HepG2 (cell line): Measurements from ENCODE around the gene CHRNB2. TPM values are rescaled to one million over a fixed set of nuclear protein-coding genes. Genes with fewer than 3 reads are reported as not detected.

ENCODE experiments used
- ARHGAP35 ChIP-seq: sonication (generic); formaldehyde crosslinking; IDR thresholded peaks from 2 replicates; pipeline ENCODE4 v1.9.0; 2022; ENCODE audit warnings: mild to moderate bottlenecking, inconsistent platforms, moderate library complexity, missing genetic modification reagents, borderline replicate concordance
- CENPX ChIP-seq: sonication (generic); formaldehyde crosslinking; IDR thresholded peaks from 2 replicates; pipeline ENCODE4 v1.9.0; 2021; ENCODE audit warnings: mild to moderate bottlenecking, missing genetic modification reagents, moderate library complexity
- DNMT3B ChIP-seq: conservative IDR thresholded peaks from 2 replicates; pipeline ENCODE4 v1.6.1; 2016; ENCODE audit warnings: missing biosample characterization, control low read depth
- GTF2F1 ChIP-seq: fragments of 150-350 bp; IDR thresholded peaks from 2 replicates; pipeline ENCODE4 v1.6.1; 2014; ENCODE audit warnings: low read length
- MEIS2 ChIP-seq: sonication (generic); formaldehyde crosslinking; IDR thresholded peaks from 2 replicates; pipeline ENCODE4 v1.9.0; 2021; ENCODE audit warnings: mild to moderate bottlenecking, missing genetic modification reagents
- PITX1 ChIP-seq: sonication (generic); formaldehyde crosslinking; IDR thresholded peaks from 2 replicates; pipeline ENCODE4 v1.5.1; 2020; ENCODE audit warnings: mild to moderate bottlenecking, missing genetic modification reagents
- POGZ ChIP-seq: sonication (generic); formaldehyde crosslinking; IDR thresholded peaks from 2 replicates; pipeline ENCODE4 v1.4.0; 2020; ENCODE audit warnings: mild to moderate bottlenecking, missing genetic modification reagents
- REXO4 ChIP-seq: sonication (generic); formaldehyde crosslinking; IDR thresholded peaks from 2 replicates; pipeline ENCODE4 v1.8.0; 2022; ENCODE audit warnings: missing genetic modification reagents, mild to moderate bottlenecking, borderline replicate concordance
- SALL1 ChIP-seq: sonication (generic); formaldehyde crosslinking; IDR thresholded peaks from 2 replicates; pipeline ENCODE4 v1.8.0; 2022; ENCODE audit warnings: mild to moderate bottlenecking, missing genetic modification reagents
- SMARCE1 ChIP-seq: fragments of 450-650 bp; IDR thresholded peaks from 2 replicates; pipeline ENCODE4 v1.6.1; 2017; ENCODE audit warnings: borderline replicate concordance
- TCF7L2 ChIP-seq: IDR thresholded peaks from 2 replicates; pipeline ENCODE4 v1.6.1; 2011; ENCODE audit warnings: mild to moderate bottlenecking, low read depth, low read length, moderate library complexity
- XRCC5 ChIP-seq: fragments of 200-400 bp; formaldehyde crosslinking; optimal IDR thresholded peaks from 2 replicates; pipeline ENCODE3; 2017; ENCODE audit warnings: mild to moderate bottlenecking, low read length
- ZNF232 ChIP-seq: sonication (generic); formaldehyde crosslinking; IDR thresholded peaks from 2 replicates; pipeline ENCODE4 v1.4.0; 2020; ENCODE audit warnings: missing genetic modification reagents, borderline replicate concordance
- polyA plus RNA-seq, 8 experiments: library from polyadenylated mRNA; depleted of rRNA in 3 of 8; stranded (reverse) in 7 of 8; unstranded in 1 of 8; fragments of >200 nt; fragmentation: Illumina TruSeq in 4 of 8; extraction: Trizol in 4 of 8; gene quantifications; 2 replicates each; pipeline versions ENCODE4 v1.2.1 to v1.2.3, GENCODE V29; 2011 to 2016; ENCODE audit warnings: low read depth in 4 of 8, missing spikeins in 1 of 8, mixed read lengths in 1 of 8; ENCODE audit not compliant: insufficient read depth in 1 of 8
- total RNA-seq, 5 experiments: library from RNA; depleted of rRNA; stranded (reverse); fragments of >200 nt; fragmentation: Illumina TruSeq; extraction: Trizol; gene quantifications; 2 replicates each; pipeline ENCODE4 v1.2.3, GENCODE V29; 2016; ENCODE audit warnings: low read depth in 1 of 5
- TF ChIP-seq, protein P1 (sequence below): sonication (generic); formaldehyde crosslinking; IDR thresholded peaks from 2 replicates; pipeline ENCODE4 v1.4.0; 2020; ENCODE audit warnings: missing genetic modification reagents
- TF ChIP-seq, protein P2 (sequence below): sonication (generic); formaldehyde crosslinking; IDR thresholded peaks from 2 replicates; pipeline ENCODE4 v1.5.0; 2020; ENCODE audit warnings: mild to moderate bottlenecking, missing genetic modification reagents, moderate library complexity
- TF ChIP-seq, protein P3 (sequence below), 2 experiments: sonication (generic) in 1 of 2; formaldehyde crosslinking in 1 of 2; IDR thresholded peaks; 2 replicates each; pipeline versions ENCODE4 v1.4.0 to v1.6.1; 2018 to 2020; ENCODE audit warnings: missing genetic modification reagents in 2 of 2, borderline replicate concordance in 1 of 2, low read depth in 1 of 2, mild to moderate bottlenecking in 1 of 2, missing biosample characterization in 1 of 2
- TF ChIP-seq, protein P4 (sequence below): sonication (generic); formaldehyde crosslinking; IDR thresholded peaks from 2 replicates; pipeline ENCODE4 v1.4.0; 2020; ENCODE audit warnings: missing genetic modification reagents, mild to moderate bottlenecking, borderline replicate concordance
- TF ChIP-seq, protein P5 (sequence below): sonication (generic); formaldehyde crosslinking; IDR thresholded peaks from 2 replicates; pipeline ENCODE4 v1.8.1; 2022; ENCODE audit warnings: mild to moderate bottlenecking, missing genetic modification reagents
- TF ChIP-seq, protein P6 (sequence below): sonication (generic); formaldehyde crosslinking; conservative IDR thresholded peaks from 2 replicates; pipeline ENCODE4 v1.8.0; 2022; ENCODE audit warnings: low read depth, missing genetic modification reagents

CHRNB2 gene
- total and polyA plus RNA-seq, 2 of the 13 experiments (the other 11 are each of a cell fraction or from before 2014, with no cell fraction given): 0.03 to 0.07 TPM

DNA sequence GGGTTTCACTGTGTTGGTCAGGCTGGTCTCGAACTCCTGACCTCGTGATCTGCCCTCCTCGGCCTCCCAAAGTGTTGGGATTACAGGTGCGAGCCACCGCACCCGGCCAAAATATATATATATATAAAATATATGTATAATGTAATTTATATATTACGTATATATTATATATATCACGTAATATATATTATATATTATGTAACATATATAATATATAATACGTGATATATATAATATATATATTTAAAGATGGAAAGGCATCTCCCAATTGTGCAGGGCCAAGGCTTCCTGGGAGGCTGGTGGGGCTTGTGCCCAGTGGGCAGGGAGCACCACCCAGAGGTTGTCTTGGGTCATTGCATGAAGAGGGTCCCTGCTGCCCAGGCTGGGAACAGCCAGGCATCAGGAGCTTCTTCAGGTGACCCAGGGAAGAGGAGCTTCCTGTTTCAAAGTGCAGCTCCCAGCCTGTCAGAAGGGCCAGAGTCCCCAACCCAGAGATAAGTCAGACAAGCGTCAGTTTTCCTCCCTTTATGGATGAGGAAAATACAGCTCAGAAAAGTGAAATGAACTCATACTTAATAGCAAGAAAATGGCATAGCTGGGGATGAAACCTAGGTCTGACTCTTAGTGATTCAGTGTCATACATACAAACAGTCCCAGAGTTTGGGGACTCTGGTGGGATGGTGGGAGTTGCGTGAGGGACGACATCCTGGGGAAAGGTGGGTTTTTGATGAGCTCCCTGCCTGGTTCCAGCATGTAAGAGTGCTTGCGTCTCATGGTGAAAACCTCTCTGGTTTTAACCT is 21.1 kb upstream of the CHRNB2 start (continued):
- TF ChIP-seq, protein P1, sequence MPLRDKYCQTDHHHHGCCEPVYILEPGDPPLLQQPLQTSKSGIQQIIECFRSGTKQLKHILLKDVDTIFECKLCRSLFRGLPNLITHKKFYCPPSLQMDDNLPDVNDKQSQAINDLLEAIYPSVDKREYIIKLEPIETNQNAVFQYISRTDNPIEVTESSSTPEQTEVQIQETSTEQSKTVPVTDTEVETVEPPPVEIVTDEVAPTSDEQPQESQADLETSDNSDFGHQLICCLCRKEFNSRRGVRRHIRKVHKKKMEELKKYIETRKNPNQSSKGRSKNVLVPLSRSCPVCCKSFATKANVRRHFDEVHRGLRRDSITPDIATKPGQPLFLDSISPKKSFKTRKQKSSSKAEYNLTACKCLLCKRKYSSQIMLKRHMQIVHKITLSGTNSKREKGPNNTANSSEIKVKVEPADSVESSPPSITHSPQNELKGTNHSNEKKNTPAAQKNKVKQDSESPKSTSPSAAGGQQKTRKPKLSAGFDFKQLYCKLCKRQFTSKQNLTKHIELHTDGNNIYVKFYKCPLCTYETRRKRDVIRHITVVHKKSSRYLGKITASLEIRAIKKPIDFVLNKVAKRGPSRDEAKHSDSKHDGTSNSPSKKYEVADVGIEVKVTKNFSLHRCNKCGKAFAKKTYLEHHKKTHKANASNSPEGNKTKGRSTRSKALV (CRISPR knock-in tag): no peak
- no peak for TF ChIP-seq TCF7L2
- TF ChIP-seq REXO4 (CRISPR knock-in tag): no peak
- TF ChIP-seq SMARCE1: no peak
- 0 out of 2 replicates have a peak, but pooled peaks have one; percentile 28 for TF ChIP-seq SALL1 (CRISPR knock-in tag)
- peak; percentile 24 for TF ChIP-seq XRCC5
- TF ChIP-seq DNMT3B (CRISPR knock-in tag): no peak
- TF ChIP-seq, protein P2, sequence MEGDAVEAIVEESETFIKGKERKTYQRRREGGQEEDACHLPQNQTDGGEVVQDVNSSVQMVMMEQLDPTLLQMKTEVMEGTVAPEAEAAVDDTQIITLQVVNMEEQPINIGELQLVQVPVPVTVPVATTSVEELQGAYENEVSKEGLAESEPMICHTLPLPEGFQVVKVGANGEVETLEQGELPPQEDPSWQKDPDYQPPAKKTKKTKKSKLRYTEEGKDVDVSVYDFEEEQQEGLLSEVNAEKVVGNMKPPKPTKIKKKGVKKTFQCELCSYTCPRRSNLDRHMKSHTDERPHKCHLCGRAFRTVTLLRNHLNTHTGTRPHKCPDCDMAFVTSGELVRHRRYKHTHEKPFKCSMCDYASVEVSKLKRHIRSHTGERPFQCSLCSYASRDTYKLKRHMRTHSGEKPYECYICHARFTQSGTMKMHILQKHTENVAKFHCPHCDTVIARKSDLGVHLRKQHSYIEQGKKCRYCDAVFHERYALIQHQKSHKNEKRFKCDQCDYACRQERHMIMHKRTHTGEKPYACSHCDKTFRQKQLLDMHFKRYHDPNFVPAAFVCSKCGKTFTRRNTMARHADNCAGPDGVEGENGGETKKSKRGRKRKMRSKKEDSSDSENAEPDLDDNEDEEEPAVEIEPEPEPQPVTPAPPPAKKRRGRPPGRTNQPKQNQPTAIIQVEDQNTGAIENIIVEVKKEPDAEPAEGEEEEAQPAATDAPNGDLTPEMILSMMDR: peak; percentile 88
- no peak for TF ChIP-seq CENPX (CRISPR knock-in tag)
- no peak for TF ChIP-seq ZNF232 (CRISPR knock-in tag)
- TF ChIP-seq, protein P3, sequence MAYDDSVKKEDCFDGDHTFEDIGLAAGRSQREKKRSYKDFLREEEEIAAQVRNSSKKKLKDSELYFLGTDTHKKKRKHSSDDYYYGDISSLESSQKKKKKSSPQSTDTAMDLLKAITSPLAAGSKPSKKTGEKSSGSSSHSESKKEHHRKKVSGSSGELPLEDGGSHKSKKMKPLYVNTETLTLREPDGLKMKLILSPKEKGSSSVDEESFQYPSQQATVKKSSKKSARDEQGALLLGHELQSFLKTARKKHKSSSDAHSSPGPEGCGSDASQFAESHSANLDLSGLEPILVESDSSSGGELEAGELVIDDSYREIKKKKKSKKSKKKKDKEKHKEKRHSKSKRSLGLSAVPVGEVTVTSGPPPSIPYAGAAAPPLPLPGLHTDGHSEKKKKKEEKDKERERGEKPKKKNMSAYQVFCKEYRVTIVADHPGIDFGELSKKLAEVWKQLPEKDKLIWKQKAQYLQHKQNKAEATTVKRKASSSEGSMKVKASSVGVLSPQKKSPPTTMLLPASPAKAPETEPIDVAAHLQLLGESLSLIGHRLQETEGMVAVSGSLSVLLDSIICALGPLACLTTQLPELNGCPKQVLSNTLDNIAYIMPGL (CRISPR knock-in tag; IDR thresholded peaks at IDR 0.05; ENCODE audit: borderline replicate concordance in 1 of 2, low read depth in 1 of 2): 0 out of 4 replicates have a peak, but pooled peaks of 1 of the 2 experiments have one; percentile 26
- 0 out of 2 replicates have a peak, but pooled peaks have one; percentile 36 for TF ChIP-seq MEIS2
- TF ChIP-seq, protein P4, sequence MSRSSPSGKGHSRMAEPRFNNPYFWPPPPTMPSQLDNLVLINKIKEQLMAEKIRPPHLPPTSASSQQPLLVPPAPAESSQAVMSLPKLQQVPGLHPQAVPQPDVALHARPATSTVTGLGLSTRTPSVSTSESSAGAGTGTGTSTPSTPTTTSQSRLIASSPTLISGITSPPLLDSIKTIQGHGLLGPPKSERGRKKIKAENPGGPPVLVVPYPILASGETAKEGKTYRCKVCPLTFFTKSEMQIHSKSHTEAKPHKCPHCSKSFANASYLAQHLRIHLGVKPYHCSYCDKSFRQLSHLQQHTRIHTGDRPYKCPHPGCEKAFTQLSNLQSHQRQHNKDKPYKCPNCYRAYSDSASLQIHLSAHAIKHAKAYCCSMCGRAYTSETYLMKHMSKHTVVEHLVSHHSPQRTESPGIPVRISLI (CRISPR knock-in tag): no peak
- TF ChIP-seq, protein P5, sequence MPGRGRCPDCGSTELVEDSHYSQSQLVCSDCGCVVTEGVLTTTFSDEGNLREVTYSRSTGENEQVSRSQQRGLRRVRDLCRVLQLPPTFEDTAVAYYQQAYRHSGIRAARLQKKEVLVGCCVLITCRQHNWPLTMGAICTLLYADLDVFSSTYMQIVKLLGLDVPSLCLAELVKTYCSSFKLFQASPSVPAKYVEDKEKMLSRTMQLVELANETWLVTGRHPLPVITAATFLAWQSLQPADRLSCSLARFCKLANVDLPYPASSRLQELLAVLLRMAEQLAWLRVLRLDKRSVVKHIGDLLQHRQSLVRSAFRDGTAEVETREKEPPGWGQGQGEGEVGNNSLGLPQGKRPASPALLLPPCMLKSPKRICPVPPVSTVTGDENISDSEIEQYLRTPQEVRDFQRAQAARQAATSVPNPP (CRISPR knock-in tag): no peak
- TF ChIP-seq, protein P6, sequence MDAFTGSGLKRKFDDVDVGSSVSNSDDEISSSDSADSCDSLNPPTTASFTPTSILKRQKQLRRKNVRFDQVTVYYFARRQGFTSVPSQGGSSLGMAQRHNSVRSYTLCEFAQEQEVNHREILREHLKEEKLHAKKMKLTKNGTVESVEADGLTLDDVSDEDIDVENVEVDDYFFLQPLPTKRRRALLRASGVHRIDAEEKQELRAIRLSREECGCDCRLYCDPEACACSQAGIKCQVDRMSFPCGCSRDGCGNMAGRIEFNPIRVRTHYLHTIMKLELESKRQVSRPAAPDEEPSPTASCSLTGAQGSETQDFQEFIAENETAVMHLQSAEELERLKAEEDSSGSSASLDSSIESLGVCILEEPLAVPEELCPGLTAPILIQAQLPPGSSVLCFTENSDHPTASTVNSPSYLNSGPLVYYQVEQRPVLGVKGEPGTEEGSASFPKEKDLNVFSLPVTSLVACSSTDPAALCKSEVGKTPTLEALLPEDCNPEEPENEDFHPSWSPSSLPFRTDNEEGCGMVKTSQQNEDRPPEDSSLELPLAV: no peak
- 0 out of 2 replicates have a peak, but pooled peaks have one; percentile 15 for TF ChIP-seq PITX1 (CRISPR knock-in tag)
- no peak for TF ChIP-seq ARHGAP35 (CRISPR knock-in tag)
- TF ChIP-seq POGZ (CRISPR knock-in tag): no peak
- no peak for TF ChIP-seq GTF2F1
